Vagina (tissue), 2 donors: ENCODE data around the gene LITAF. TPM values are rescaled to one million over a fixed set of nuclear protein-coding genes. Genes with fewer than 3 reads are reported as not detected.

ENCODE experiments used
- DNase-seq, 2 donors: peaks; one replicate each; pipeline ENCODE4 v3.0.0-alpha.2; 2017; ENCODE audit errors: extremely low spot score in 2 of 2
- H3K27ac ChIP-seq: fragments of 200-600 bp; sonication (generic); one replicate; pipeline ENCODE4 v1.5.1; 2019
- H3K27me3 ChIP-seq: fragments of 200-600 bp; sonication (generic); one replicate; pipeline ENCODE4 v1.5.1; 2019
- H3K36me3 ChIP-seq, 2 donors: fragments of 200-600 bp; sonication (generic); one replicate each; pipeline ENCODE4 v1.5.1; 2017 to 2019
- H3K4me1 ChIP-seq: fragments of 200-600 bp; sonication (generic); one replicate; pipeline ENCODE4 v1.5.1; 2019
- H3K4me3 ChIP-seq, 2 donors: fragments of 200-600 bp; sonication (generic); 1 replicate in 1 of 2; 2 replicates in 1 of 2; pipeline ENCODE4 v1.5.1; 2016 to 2019
- H3K9me3 ChIP-seq: fragments of 200-600 bp; sonication (generic); one replicate; pipeline ENCODE4 v1.5.1; 2019
- POLR2A ChIP-seq, 2 donors: fragments of 450-650 bp; IDR thresholded peaks; one replicate each; pipeline ENCODE4 v1.6.1; 2017; ENCODE audit warnings: antibody characterized with exemption in 2 of 2, mild to moderate bottlenecking in 2 of 2, moderate library complexity in 2 of 2
- POLR2AphosphoS5 ChIP-seq, 2 donors: sonication (generic); formaldehyde crosslinking; IDR thresholded peaks; one replicate each; pipeline ENCODE4 v1.9.0; 2017; ENCODE audit warnings: antibody characterized with exemption in 2 of 2, mild to moderate bottlenecking in 2 of 2, low read depth in 1 of 2; ENCODE audit not compliant: insufficient read depth in 1 of 2
- intact Hi-C: fragments of 100-400 bp; cut with DNase I; formaldehyde crosslinking; loops from one replicate; pipeline ENCODE4 v1.15.1; 2023
- total RNA-seq: library from RNA; depleted of rRNA; stranded (reverse); fragments of >200 nt; gene quantifications from one replicate; pipeline ENCODE4 v1.2.3, GENCODE V29; 2016
- TF ChIP-seq, protein P1 (sequence below), 3 experiments: fragments of 450-650 bp in 2 of 3; fragments of 200-600 bp in 1 of 3; sonication (generic) in 1 of 3; IDR thresholded peaks; one replicate each; pipeline ENCODE4 v1.5.1; 2017 to 2019; ENCODE audit warnings: antibody characterized with exemption in 3 of 3, mild to moderate bottlenecking in 2 of 3, moderate library complexity in 2 of 3

Gene LITAF
- total RNA-seq, 1 donor from 2014 or later = 111 TPM

DNA sequence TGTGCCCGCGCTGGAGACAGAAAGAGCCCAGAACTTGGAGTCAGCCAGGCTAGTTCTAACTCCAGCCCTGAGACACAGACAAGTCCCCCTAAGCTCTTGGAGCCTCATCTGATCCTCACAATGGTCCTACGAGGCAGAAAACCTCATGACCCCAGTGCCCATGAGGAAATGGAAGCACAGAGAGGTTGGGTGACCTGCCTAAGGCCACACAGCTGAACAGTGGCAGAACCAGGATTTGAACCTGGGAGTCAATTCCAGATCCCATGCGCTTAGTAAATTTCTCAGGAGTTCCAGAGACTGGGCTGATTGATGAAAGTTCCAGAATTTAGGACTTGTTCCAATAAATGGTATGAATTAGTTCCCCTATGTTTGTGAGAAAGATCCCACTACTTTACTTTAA, 39.0 kb upstream of the LITAF start:
- H3K4me1 ChIP-seq = peaks cover 43% of the 10 kb centered on the region
- no peak for TF ChIP-seq POLR2A (IDR thresholded peaks at IDR 0.05)
- TF ChIP-seq, protein P1, sequence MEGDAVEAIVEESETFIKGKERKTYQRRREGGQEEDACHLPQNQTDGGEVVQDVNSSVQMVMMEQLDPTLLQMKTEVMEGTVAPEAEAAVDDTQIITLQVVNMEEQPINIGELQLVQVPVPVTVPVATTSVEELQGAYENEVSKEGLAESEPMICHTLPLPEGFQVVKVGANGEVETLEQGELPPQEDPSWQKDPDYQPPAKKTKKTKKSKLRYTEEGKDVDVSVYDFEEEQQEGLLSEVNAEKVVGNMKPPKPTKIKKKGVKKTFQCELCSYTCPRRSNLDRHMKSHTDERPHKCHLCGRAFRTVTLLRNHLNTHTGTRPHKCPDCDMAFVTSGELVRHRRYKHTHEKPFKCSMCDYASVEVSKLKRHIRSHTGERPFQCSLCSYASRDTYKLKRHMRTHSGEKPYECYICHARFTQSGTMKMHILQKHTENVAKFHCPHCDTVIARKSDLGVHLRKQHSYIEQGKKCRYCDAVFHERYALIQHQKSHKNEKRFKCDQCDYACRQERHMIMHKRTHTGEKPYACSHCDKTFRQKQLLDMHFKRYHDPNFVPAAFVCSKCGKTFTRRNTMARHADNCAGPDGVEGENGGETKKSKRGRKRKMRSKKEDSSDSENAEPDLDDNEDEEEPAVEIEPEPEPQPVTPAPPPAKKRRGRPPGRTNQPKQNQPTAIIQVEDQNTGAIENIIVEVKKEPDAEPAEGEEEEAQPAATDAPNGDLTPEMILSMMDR (IDR thresholded peaks at IDR 0.05) = no peak
- no peak for TF ChIP-seq POLR2AphosphoS5 (IDR thresholded peaks at IDR 0.05; ENCODE audit: insufficient read depth in 1 of 2, low read depth in 1 of 2)
- DNase-seq = no peak
- no peak overlapping the region for H3K4me3 ChIP-seq
- peak overlapping the region; percentile 64 for H3K27ac ChIP-seq
- no peaks in the 10 kb centered on the region for H3K36me3 ChIP-seq
- no peaks in the 10 kb centered on the region for H3K27me3 ChIP-seq
- intact Hi-C loops = no loop called here
- H3K9me3 ChIP-seq = no peaks in the 10 kb centered on the region

DNA sequence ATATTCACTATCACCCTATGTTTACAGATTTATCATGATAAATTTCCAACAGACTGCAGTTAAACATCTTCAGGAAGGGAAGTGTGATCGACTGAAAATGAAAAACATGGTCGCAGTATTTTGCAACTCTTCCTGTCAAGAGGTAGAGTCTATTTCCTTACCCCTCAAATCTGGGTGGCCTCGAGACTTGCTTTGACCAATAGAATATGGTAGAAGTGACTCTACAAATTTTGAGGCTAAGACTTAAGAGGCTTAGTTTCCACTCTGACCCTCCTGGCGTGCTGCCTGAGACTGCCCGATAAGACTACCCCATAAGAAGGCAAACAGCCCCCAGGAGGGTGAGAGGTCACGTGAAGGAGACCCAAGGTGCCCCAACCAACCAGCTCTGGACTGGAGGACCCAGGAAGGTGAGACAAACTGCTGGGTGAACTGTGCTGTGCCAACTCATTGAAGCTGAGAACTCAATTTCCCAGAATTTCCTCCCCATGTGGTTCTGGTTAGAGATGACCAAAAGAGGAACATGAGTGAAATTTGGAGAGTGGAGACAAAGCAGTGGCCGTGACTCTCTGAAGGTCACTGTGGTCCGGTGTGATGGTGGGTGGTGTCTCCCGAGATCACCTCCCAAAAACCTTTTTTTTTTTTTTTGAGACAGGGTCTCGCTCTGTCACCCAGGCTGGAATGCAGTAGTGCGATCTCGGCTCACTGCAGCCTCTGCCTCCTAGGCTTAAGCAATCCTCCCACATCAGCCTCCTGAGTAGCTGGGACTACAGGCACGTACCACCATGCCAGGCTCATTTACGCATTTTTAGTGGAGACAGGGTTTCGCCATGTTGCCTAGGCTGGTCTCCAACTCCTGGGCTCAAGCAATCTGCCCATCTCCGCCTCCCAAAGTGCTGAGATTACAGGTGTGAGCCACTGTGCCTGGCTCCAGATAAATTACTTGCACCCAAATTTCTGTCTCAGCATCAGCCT, 38.2 kb upstream of the LITAF start:
- H3K4me1 ChIP-seq = peaks cover 37% of the 10 kb centered on the region
- DNase-seq = no peak
- H3K27ac ChIP-seq = peak overlapping the region; percentile 64
- no peaks in the 10 kb centered on the region for H3K36me3 ChIP-seq
- H3K9me3 ChIP-seq = no peaks in the 10 kb centered on the region
- intact Hi-C loops = no loop called here
- no peak overlapping the region for H3K4me3 ChIP-seq
- no peaks in the 10 kb centered on the region for H3K27me3 ChIP-seq
- TF ChIP-seq POLR2A (IDR thresholded peaks at IDR 0.05) = no peak
- TF ChIP-seq POLR2AphosphoS5 (IDR thresholded peaks at IDR 0.05; ENCODE audit: insufficient read depth in 1 of 2, low read depth in 1 of 2) = peak in 1 of 2 donors; percentile 13

DNA sequence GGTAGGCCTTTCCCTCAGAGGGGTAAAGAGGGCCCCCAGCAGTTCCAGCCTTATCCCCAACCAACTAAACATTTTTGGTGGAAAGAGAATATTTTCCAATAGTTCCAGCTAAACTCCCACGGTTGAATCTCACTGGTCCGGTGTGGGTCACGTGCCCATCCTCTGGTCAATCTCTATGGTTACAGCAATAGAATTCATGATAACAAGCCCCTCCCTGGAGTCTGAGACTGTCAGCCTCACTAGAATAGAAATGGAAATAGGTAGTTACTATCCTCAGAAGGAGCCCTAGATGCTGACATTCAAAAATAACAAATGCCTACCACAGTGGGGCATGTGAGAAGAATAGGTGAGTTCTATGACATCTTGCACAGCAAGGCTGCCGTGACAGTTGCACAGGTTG, 37.5 kb upstream of the LITAF start:
- Histone ChIP-seq H3K9me3 (no peaks in the 10 kb centered on the region), H3K36me3 (no peaks in the 10 kb centered on the region), H3K4me3 (no peak overlapping the region), H3K4me1 (peaks cover 36% of the 10 kb centered on the region), H3K27ac (no peak overlapping the region), H3K27me3 (no peaks in the 10 kb centered on the region)
- intact Hi-C loops = no loop called here
- DNase-seq = no peak
- TF ChIP-seq POLR2AphosphoS5 (IDR thresholded peaks at IDR 0.05; ENCODE audit: insufficient read depth in 1 of 2, low read depth in 1 of 2) (no peak), POLR2A (IDR thresholded peaks at IDR 0.05) (no peak)
- TF ChIP-seq, protein P1 (IDR thresholded peaks at IDR 0.05) = no peak

DNA sequence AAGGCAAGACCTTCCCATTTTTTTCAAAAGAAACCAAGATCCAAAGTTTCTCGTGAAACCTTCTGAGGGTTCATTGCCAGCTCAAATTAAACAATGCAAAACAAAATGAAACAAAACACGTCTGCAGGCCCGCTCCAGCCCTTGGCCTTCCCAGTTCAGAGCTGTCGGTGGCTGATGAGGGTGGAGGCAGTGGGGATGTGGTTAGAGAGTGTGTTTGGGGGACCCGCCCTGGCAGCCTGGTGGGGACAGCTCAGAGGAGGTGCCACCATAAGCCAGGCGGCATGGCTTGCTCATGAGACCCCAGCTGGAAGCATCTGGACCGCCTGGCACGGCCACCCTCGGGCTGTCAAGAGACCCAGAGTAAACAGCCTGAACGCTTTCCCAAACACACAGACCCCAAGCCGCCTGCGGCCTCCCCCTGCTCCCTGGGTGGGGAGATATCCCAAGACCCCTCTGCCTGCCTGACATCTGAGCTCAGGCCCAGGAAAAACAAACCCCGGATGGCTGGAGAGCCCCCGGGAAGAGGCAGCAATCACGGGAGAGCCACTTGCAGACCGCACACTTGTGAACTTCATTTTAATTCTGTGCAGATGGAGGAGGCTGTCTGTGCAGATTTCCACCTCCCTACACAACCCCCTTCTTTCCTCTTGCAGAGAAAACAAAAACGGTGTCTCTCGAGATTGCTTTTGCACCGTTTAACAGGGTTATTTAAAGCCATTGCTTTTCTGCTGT, 35.4 kb upstream of the LITAF start:
- peaks cover 32% of the 10 kb centered on the region for H3K4me1 ChIP-seq
- no peak for DNase-seq
- no peaks in the 10 kb centered on the region for H3K9me3 ChIP-seq
- peak overlapping the region; percentile 5 to 39 for H3K4me3 ChIP-seq
- peak overlapping the region; percentile 88 for H3K27ac ChIP-seq
- intact Hi-C loops = no loop called here
- no peaks in the 10 kb centered on the region for H3K27me3 ChIP-seq
- TF ChIP-seq POLR2AphosphoS5 (IDR thresholded peaks at IDR 0.05; ENCODE audit: insufficient read depth in 1 of 2, low read depth in 1 of 2) = no peak
- TF ChIP-seq, protein P1 (IDR thresholded peaks at IDR 0.05) = no peak
- TF ChIP-seq POLR2A (IDR thresholded peaks at IDR 0.05) = no peak
- H3K36me3 ChIP-seq = no peaks in the 10 kb centered on the region

DNA sequence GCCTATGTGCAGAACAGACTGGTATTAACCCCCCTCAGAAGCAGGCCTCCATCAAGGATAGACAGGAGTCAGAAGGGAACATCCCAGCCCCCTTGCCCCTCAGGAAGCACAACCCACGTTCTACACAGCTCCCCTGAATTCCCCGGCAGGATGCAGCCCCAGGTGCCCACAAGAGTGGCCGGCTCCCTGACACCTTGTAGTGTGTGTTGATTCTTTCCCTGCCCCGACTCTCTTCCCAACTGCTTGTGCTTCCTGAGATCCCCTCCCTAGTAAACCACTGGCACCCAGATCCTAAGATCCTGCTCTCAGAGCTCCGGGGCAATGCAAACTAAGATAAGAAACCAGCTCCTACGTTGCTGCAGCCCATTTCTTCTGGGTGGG, 34.8 kb upstream of the LITAF start:
- H3K4me3 ChIP-seq = peak overlapping the region; percentile 5 to 39
- H3K9me3 ChIP-seq = no peaks in the 10 kb centered on the region
- no peaks in the 10 kb centered on the region for H3K36me3 ChIP-seq
- H3K27ac ChIP-seq = peak overlapping the region; percentile 88
- TF ChIP-seq, protein P1 (IDR thresholded peaks at IDR 0.05) = no peak
- no peak for TF ChIP-seq POLR2AphosphoS5 (IDR thresholded peaks at IDR 0.05; ENCODE audit: insufficient read depth in 1 of 2, low read depth in 1 of 2)
- no peaks in the 10 kb centered on the region for H3K27me3 ChIP-seq
- DNase-seq = no peak
- peaks cover 32% of the 10 kb centered on the region for H3K4me1 ChIP-seq
- intact Hi-C loops = no loop called here
